Activated CD4-positive, CD25-positive, alpha-beta regulatory T cell (primary cell): Measurements from ENCODE around the gene SMS.

Experiments
- DNase-seq, 4 experiments: peaks; one replicate each; lab custom pipeline; 2025; lab: John Stamatoyannopoulos, UW

Gene SMS

GRCh38 chrX:21978346-21978745 is 37.8 kb downstream of the SMS start:
- DNase-seq, result no peak

- no peak for DNase-seq
Observed at GRCh38 chrX:21982311-21982710, 41.8 kb downstream of the SMS start.

GRCh38 chrX:21985332-21985777 is 44.8 kb downstream of the SMS start:
- DNase-seq, result peak; percentile 3 to 18 (median 15)

- DNase-seq, result no peak
Observed at GRCh38 chrX:21986596-21986995, 46.1 kb downstream of the SMS start.

- no peak for DNase-seq
Observed at GRCh38 chrX:21989384-21989783, 48.9 kb downstream of the SMS start.

- DNase-seq, result no peak
Observed at GRCh38 chrX:21990832-21991231, 50.3 kb downstream of the SMS start.

DNA sequence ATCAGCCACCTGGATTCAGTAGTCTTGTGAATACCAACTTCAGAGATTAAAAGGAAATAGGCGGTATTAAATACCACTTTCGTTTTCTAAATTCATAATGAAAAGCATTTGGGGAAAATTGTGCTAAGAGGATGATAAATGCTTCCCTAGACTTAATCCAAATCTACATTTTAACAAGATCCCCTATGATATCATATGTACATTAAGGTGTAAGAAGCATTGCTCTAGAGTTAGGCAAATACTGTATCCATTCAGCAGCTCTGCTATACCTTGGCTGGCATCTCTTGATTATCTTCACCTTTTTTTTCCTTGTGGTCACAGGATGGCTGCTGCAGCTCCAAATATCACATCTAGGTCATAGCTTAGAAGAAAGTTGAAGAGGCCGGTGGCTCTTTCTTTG is 51.0 kb downstream of the SMS start:
- no peak for DNase-seq

DNA sequence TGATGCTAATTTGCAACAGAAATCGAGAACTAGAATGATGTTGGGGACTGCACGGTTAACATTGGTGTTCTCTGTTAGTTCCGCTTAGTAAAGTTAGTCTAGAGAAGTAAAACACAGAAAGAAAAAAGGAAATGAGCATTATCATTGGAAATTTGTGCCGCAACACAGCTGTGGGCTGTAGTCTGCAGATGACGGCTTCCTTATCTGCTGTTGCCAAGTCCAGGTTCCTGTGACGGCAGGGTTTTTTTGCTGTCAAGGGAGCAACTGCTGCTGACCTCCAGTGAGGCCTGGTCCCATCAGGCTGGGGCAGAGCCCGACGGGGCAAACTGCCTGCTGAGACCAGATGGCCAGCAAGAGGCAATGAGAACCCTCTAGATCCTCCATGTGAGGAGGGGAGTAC is 52.8 kb downstream of the SMS start:
- no peak for DNase-seq

DNA sequence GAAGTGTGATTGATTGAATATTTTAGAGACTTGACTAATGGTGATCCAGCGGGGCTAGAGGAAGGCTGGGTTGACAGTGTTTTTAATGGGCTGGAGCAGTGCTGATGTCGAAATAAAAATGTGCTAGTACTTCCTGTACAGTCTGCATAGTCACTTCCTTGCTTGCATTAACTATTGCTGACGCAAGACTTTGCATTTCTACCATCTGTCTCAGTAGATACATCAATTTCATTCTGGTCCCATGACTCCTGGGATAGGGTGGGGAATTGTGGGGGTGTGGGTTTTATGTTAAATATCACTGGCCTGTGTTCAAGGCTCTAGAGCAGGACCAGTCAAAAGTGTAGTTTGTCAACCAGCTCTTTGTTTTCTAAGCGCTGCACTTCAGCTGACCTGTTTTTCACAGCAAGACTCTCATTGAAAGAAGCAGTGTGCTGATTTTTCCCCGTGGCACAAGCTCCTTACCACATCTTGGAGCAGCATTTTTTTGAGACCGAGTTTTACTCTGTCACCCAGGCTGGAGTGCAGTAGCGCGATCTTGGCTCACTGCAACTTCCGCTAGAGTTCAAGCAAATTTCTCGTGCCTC is 56.5 kb downstream of the SMS start:
- DNase-seq, result no peak

DNA sequence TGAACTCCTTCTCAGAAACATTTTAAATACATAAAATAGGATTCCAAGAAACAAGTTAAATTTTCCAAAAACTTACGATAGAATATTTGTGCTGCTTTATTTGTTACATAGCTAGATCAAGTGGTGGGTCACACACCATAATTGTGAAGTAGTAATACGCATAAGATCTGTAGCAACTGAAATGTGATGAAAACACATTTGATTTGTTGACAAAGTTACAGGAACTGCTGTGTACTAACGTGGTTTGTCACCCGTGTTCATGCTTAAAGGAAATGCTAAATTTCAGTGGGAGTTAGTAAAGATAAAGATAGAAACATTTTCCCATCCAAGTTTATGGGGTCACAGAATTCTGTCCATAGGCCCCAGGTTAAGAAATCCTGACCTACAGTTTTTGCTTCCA is 57.5 kb downstream of the SMS start:
- DNase-seq, result no peak

GRCh38 chrX:22004866-22005265 is 64.4 kb downstream of the SMS start:
- no peak for DNase-seq

DNA sequence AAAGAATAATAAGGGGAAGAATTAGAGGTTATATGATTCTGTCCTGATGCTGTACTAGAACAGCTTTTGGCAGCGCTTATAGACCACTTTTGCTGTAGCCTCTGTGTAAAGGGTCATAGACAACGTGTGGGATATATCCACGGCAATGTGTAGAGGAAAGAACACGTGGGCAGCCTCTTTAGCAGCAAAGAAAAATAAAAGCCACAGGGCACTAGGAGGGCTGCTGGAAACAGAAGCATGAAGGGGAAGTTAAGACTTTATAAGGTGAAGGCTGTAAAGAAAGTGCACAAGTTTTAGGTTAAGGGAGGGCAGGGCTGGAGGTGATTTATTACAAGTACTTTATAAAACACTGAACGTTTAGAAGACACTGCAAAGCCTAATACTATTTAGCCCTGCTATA is 71.5 kb downstream of the SMS start:
- DNase-seq, result no peak

DNA sequence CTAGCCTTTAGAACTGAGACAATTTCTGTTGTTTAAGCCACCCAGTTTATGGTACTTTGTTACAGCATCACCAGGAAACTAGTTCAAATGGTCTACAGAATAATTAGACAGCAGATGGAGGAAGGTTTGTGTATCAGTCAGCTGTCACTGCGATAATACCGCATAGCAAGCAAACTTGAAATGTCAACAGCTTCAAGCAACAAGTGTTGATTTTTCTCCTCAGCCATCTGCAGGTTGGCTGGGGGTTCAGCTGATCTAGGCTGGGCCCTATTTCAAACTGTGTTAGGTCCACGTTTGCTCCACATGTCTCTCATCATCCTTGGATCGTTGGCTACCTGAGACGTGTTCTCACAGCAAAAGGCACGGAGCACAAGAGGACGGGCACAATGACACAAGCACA is 72.4 kb downstream of the SMS start:
- no peak for DNase-seq

DNA sequence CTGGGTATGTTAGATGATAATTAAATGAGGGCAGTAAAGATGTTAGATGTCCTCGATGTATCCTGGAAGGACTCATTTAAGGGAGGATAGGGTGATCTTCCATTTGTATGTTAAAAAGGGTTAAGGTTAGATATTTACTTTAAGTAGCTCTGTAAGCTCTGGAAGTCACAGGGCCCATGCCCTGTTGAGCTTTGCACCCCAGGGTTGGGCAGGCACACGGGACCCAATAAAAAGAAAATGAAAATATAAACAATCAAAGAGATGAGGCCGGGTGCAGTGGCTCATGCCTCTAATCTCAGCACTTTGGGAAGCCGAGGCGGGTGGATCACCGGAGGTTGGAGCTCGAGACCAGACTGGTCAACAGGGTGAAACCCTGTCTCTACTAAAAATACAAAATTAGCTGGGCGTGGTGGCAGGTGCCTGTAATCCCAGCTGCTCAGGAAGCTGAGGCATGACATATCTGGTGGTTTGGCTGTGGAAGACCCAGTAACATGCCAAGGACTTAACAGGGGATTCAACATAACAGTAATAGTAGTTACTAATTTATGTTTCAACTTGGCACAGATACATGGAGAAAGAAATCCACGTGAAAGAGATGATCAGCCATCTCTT is 74.7 kb downstream of the SMS start:
- DNase-seq, result no peak

GRCh38 chrX:22021751-22022324 is 81.3 kb downstream of the SMS start:
- DNase-seq, result no peak

DNA sequence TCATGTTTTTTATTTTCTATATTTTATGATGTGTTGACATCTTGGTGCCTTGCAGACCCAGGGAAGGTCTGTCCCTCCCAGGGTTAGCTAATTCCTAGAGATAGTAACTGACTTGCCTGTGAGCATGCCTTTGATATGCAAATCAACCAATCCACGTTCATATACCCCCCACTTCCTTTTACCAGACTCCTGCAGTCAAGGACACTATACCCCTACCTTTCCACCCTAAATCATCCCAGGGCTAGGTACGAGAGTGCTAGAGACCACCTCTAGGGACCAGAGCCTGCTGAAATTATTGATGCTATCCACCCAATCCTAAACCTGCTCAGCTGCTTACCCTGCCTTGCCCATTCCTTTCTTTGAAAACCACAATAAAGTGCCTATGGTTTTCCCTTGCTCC is 84.1 kb downstream of the SMS start:
- DNase-seq, result no peak

DNA sequence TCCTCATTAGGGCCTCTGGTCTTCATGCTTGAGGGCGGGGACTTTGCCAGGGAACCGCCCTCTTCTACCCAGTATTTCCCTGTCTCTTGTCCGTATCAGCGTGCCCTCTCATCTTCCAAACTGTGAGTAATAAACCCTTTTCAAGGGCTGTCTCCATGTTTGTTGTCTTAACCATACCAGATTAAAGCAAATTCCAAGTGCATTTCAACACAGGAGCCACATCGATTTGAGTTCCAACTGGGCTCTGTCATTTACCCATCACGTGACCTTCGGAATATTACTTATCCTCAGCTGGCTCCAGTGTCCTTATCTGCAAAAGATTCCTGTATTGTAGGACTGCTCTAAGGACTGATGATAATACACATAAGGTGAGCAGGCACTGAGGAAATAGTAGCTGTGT is 85.2 kb downstream of the SMS start:
- DNase-seq, result no peak

DNA sequence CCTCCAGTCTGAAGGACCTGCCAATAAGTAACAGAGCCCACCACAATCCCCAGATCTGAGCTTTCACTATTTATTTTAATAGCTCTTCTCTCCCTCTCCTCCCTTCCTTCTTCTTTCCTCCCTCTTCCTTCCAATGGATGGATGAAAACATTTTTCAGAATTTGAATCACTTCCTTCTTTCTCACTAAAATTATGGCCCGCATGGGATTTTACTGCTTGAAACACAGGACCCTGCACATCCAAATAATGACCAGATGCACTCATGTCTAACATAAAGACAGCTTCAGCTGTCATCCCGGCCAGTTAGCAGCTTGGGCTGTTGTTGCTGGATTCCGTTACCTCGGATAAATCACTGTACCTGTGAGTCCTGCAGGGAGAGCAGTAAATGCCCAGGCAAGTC is 86.2 kb downstream of the SMS start:
- no peak for DNase-seq

GRCh38 chrX:22032084-22032483 is 91.6 kb downstream of the SMS start, which contains the start of gene PHEX:
Gene PHEX, plus strand, starts transcription at chrX:22032325. Its CDS starts 681 bp downstream, at chrX:22033006.
- no peak for DNase-seq

GRCh38 chrX:22032506-22032905 is 92.0 kb downstream of the SMS start:
- no peak for DNase-seq

GRCh38 chrX:22033818-22034217 is 93.3 kb downstream of the SMS start:
- DNase-seq, result no peak

GRCh38 chrX:22035236-22035635 is 94.7 kb downstream of the SMS start:
- DNase-seq, result no peak

DNA sequence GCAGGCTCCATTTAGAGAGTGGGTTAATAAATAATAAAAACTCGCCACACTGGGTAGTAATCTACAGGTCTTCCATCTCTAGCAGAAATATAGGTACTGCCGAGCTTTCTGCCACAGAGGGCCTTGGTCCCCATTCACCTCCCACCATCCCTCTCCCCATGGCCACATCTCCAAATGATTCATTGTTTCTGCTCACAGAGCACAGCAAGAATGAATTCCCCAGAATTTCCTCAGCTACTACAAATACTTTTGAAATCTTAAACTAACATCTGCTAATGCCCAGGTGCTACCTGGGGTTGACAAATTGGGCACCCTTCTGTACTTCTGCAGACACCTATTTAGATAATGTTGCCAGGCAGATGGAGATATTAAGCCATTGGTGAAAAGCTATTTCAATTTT is 96.7 kb downstream of the SMS start:
- no peak for DNase-seq
